K562 (cell line): Measurements from ENCODE around the gene KAZN. TPM values are rescaled to one million over a fixed set of nuclear protein-coding genes. Genes with fewer than 3 reads are reported as not detected.

Source experiments
- CC2D1A ChIP-seq: fragments of 450-650 bp; IDR thresholded peaks from 2 replicates; pipeline ENCODE4 v1.6.1; 2017; ENCODE audit warnings: mild to moderate bottlenecking
- COPS2 ChIP-seq: fragments of 450-650 bp; conservative IDR thresholded peaks from 2 replicates; pipeline ENCODE4 v1.6.1; 2016; ENCODE audit warnings: mild to moderate bottlenecking, moderate library complexity
- DDX20 ChIP-seq: fragments of 450-650 bp; IDR thresholded peaks from 2 replicates; pipeline ENCODE4 v1.6.1; 2016; ENCODE audit warnings: missing genetic modification characterization, low read depth, mild to moderate bottlenecking, missing compliant biosample characterization, moderate library complexity
- EGR1 ChIP-seq: fragments of 450-650 bp; conservative IDR thresholded peaks from 2 replicates; pipeline ENCODE4 v1.6.1; 2017; ENCODE audit warnings: mild to moderate bottlenecking
- ELF2 ChIP-seq: fragments of 250-450 bp; sonication (Bioruptor Pico); IDR thresholded peaks from 2 replicates; pipeline ENCODE4 v1.5.0; 2021; ENCODE audit warnings: mild to moderate bottlenecking
- GABPB2 ChIP-seq: fragments of 250-450 bp; sonication (Bioruptor Pico); conservative IDR thresholded peaks from 2 replicates; pipeline ENCODE4 v1.5.1; 2021; ENCODE audit warnings: mild to moderate bottlenecking
- HMGN3 ChIP-seq: IDR thresholded peaks from 2 replicates; pipeline ENCODE4 v1.6.1; 2011; ENCODE audit warnings: borderline replicate concordance, low read depth, mild to moderate bottlenecking, mixed read lengths, low read length; ENCODE audit not compliant: insufficient read length; ENCODE audit errors: extremely low read depth
- LARP7 ChIP-seq: fragments of 450-650 bp; IDR thresholded peaks from 2 replicates; pipeline ENCODE4 v1.6.1; 2016
- MCM5 ChIP-seq: fragments of 450-650 bp; IDR thresholded peaks from 2 replicates; pipeline ENCODE4 v1.6.1; 2016; ENCODE audit warnings: low read depth
- NCOA4 ChIP-seq: fragments of 450-650 bp; IDR thresholded peaks from 2 replicates; pipeline ENCODE4 v1.6.1; 2018; ENCODE audit warnings: mild to moderate bottlenecking; ENCODE audit not compliant: partially characterized antibody
- POLR2A ChIP-seq: fragments of 450-650 bp; conservative IDR thresholded peaks from 2 replicates; pipeline ENCODE4 v1.6.1; 2016
- RB1 ChIP-seq: fragments of 450-650 bp; IDR thresholded peaks from 2 replicates; pipeline ENCODE4 v1.6.1; 2017; ENCODE audit warnings: low read depth, mild to moderate bottlenecking
- XRCC3 ChIP-seq: fragments of 450-650 bp; IDR thresholded peaks from 2 replicates; pipeline ENCODE4 v1.6.1; 2017; ENCODE audit warnings: mild to moderate bottlenecking, moderate library complexity
- ZNF133 ChIP-seq: fragments of 250-450 bp; sonication (Bioruptor Pico); IDR thresholded peaks from 2 replicates; pipeline ENCODE4 v1.4.0; 2020; ENCODE audit warnings: mild to moderate bottlenecking
- ZNF24 ChIP-seq: fragments of 450-650 bp; IDR thresholded peaks from 2 replicates; pipeline ENCODE4 v1.6.1; 2016
- ZNF311 ChIP-seq: fragments of 250-450 bp; sonication (Bioruptor Pico); IDR thresholded peaks from 2 replicates; pipeline ENCODE4 v1.4.0; 2020; ENCODE audit warnings: mild to moderate bottlenecking, moderate library complexity
- ZNF589 ChIP-seq: fragments of 200-800 bp; sonication (Bioruptor generic); IDR thresholded peaks from 2 replicates; pipeline ENCODE4 v1.6.1; 2016; ENCODE audit warnings: low read depth, missing genetic modification characterization, missing compliant biosample characterization
- polyA plus RNA-seq, 8 experiments: library from polyadenylated mRNA; depleted of rRNA in 4 of 8; stranded (reverse) in 5 of 8; unstranded in 3 of 8; fragments of >200 nt; fragmentation: Nextera tagmentation in 2 of 8; fragmentation: Illumina TruSeq in 1 of 8; extraction: Ambion mirVana in 2 of 8; extraction: Trizol in 1 of 8; gene quantifications; 2 replicates each; pipeline versions ENCODE4 v1.2.1 to v1.2.3, GENCODE V29; 2011 to 2014; ENCODE audit warnings: inconsistent platforms in 1 of 8, missing spikeins in 1 of 8
- total RNA-seq, 7 experiments: library from RNA; depleted of rRNA in 6 of 7; stranded (reverse); fragments of >200 nt in 6 of 7; fragmentation: Illumina TruSeq in 2 of 7; extraction: Trizol in 2 of 7; gene quantifications; 2 replicates each; pipeline versions ENCODE4 v1.2.1 to v1.2.3, GENCODE V29; 2011 to 2021; ENCODE audit warnings: low replicate concordance in 1 of 7
- TF ChIP-seq, protein P1 (sequence below): fragments of 450-650 bp; formaldehyde crosslinking; IDR thresholded peaks from 2 replicates; pipeline ENCODE4 v1.4.0; 2022; ENCODE audit warnings: missing genetic modification characterization
- TF ChIP-seq, protein P2 (sequence below): fragments of 150-350 bp; conservative IDR thresholded peaks from 2 replicates; pipeline ENCODE4 v1.6.1; 2014; ENCODE audit warnings: low read length
- TF ChIP-seq, protein P3 (sequence below): fragments of 450-650 bp; formaldehyde crosslinking; IDR thresholded peaks from 2 replicates; pipeline ENCODE4 v1.4.0; 2020; ENCODE audit warnings: mild to moderate bottlenecking, moderate library complexity
- TF ChIP-seq, protein P4 (sequence below): fragments of 450-650 bp; IDR thresholded peaks from 2 replicates; pipeline ENCODE4 v1.6.1; 2016; ENCODE audit warnings: low read depth, mild to moderate bottlenecking, moderate library complexity
- TF ChIP-seq, protein P5 (sequence below), 3 experiments: IDR thresholded peaks in 2 of 3; conservative IDR thresholded peaks in 1 of 3; 2 replicates each; pipeline ENCODE4 v1.5.1; 2011 to 2012; ENCODE audit warnings: low read length in 3 of 3, mild to moderate bottlenecking in 3 of 3, control low read depth in 2 of 3, improper control_type of control experiment in 1 of 3, inconsistent platforms in 1 of 3, low read depth in 1 of 3, mixed read lengths in 1 of 3, moderate library complexity in 1 of 3; ENCODE audit not compliant: insufficient read depth in 2 of 3

KAZN gene
- total and polyA plus RNA-seq, 9 of the 15 experiments (the other 6 are each of a cell fraction or from before 2014, with no cell fraction given) = 2.1 to 21.6 (median 5.4) TPM

DNA sequence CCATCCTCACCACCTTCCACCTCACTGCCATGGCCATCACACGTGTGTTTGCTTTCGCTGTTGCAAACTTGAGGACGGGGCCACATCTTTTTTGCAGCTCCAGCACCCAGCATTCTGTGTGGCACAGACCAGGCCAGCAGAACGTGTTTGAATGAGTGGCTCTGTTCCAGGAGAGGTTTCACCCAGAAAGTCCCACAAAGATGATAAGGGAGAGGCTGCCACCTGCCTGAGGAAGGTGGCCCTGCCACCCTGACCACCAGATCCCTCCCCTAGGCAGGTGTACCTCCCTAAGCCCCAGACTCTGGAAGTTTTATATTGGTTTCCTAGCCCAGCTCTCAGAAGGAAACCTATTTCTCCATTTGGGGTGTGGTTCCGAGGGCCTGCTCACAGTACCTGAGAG is 252.1 kb downstream of the KAZN start (continued):
- TF ChIP-seq LARP7 (no peak), MCM5 (no peak), ZNF589 (CRISPR knock-in tag) (no peak), RB1 (peak; percentile 24; the same call in 1 of the 2 replicates), XRCC3 (no peak), ZNF311 (CRISPR knock-in tag) (no peak), CC2D1A (peak; percentile 52; the same call in 1 of the 2 replicates), COPS2 (no peak), NCOA4 (no peak), GABPB2 (CRISPR knock-in tag) (no peak), EGR1 (no peak), DDX20 (no peak), ZNF133 (CRISPR knock-in tag) (no peak), POLR2A (no peak), HMGN3 (no peak), ELF2 (CRISPR knock-in tag) (no peak), ZNF24 (no peak)
- TF ChIP-seq, protein P1, sequence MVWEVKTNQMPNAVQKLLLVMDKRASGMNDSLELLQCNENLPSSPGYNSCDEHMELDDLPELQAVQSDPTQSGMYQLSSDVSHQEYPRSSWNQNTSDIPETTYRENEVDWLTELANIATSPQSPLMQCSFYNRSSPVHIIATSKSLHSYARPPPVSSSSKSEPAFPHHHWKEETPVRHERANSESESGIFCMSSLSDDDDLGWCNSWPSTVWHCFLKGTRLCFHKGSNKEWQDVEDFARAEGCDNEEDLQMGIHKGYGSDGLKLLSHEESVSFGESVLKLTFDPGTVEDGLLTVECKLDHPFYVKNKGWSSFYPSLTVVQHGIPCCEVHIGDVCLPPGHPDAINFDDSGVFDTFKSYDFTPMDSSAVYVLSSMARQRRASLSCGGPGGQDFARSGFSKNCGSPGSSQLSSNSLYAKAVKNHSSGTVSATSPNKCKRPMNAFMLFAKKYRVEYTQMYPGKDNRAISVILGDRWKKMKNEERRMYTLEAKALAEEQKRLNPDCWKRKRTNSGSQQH = no peak
- TF ChIP-seq, protein P2, sequence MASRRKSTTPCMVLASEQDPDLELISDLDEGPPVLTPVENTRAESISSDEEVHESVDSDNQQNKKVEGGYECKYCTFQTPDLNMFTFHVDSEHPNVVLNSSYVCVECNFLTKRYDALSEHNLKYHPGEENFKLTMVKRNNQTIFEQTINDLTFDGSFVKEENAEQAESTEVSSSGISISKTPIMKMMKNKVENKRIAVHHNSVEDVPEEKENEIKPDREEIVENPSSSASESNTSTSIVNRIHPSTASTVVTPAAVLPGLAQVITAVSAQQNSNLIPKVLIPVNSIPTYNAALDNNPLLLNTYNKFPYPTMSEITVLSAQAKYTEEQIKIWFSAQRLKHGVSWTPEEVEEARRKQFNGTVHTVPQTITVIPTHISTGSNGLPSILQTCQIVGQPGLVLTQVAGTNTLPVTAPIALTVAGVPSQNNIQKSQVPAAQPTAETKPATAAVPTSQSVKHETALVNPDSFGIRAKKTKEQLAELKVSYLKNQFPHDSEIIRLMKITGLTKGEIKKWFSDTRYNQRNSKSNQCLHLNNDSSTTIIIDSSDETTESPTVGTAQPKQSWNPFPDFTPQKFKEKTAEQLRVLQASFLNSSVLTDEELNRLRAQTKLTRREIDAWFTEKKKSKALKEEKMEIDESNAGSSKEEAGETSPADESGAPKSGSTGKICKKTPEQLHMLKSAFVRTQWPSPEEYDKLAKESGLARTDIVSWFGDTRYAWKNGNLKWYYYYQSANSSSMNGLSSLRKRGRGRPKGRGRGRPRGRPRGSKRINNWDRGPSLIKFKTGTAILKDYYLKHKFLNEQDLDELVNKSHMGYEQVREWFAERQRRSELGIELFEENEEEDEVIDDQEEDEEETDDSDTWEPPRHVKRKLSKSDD = no peak
- TF ChIP-seq, protein P3, sequence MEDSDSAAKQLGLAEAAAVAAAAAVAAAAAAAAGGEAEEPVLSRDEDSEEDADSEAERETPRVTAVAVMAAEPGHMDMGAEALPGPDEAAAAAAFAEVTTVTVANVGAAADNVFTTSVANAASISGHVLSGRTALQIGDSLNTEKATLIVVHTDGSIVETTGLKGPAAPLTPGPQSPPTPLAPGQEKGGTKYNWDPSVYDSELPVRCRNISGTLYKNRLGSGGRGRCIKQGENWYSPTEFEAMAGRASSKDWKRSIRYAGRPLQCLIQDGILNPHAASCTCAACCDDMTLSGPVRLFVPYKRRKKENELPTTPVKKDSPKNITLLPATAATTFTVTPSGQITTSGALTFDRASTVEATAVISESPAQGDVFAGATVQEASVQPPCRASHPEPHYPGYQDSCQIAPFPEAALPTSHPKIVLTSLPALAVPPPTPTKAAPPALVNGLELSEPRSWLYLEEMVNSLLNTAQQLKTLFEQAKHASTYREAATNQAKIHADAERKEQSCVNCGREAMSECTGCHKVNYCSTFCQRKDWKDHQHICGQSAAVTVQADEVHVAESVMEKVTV (CRISPR knock-in tag) = peak; percentile 83
- TF ChIP-seq, protein P4, sequence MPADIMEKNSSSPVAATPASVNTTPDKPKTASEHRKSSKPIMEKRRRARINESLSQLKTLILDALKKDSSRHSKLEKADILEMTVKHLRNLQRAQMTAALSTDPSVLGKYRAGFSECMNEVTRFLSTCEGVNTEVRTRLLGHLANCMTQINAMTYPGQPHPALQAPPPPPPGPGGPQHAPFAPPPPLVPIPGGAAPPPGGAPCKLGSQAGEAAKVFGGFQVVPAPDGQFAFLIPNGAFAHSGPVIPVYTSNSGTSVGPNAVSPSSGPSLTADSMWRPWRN = no peak
- TF ChIP-seq, protein P5, sequence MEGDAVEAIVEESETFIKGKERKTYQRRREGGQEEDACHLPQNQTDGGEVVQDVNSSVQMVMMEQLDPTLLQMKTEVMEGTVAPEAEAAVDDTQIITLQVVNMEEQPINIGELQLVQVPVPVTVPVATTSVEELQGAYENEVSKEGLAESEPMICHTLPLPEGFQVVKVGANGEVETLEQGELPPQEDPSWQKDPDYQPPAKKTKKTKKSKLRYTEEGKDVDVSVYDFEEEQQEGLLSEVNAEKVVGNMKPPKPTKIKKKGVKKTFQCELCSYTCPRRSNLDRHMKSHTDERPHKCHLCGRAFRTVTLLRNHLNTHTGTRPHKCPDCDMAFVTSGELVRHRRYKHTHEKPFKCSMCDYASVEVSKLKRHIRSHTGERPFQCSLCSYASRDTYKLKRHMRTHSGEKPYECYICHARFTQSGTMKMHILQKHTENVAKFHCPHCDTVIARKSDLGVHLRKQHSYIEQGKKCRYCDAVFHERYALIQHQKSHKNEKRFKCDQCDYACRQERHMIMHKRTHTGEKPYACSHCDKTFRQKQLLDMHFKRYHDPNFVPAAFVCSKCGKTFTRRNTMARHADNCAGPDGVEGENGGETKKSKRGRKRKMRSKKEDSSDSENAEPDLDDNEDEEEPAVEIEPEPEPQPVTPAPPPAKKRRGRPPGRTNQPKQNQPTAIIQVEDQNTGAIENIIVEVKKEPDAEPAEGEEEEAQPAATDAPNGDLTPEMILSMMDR (IDR thresholded peaks at IDR 0.05 in 2 of 3, conservative IDR thresholded peaks at IDR 0.05 in 1 of 3; ENCODE audit: insufficient read depth in 2 of 3, low read depth in 1 of 3, low read length in 3 of 3) = peak; percentile 55 to 75 (median 74)
